Sigmoid colon (tissue), 4 donors: ENCODE measurements around the gene ADORA2B.

Source experiments
- EP300 ChIP-seq, 4 donors: sonication (generic); formaldehyde crosslinking; IDR thresholded peaks; one replicate each; pipeline ENCODE4 v1.6.1; 2017; ENCODE audit warnings: antibody characterized with exemption in 4 of 4
- POLR2AphosphoS5 ChIP-seq, 4 donors: sonication (generic); formaldehyde crosslinking; IDR thresholded peaks; one replicate each; pipeline ENCODE4 v1.6.1; 2017; ENCODE audit warnings: antibody characterized with exemption in 4 of 4

GRCh38 chr17:15931394-15931793 lies 13.5 kb upstream of the ADORA2B start:
- TF ChIP-seq POLR2AphosphoS5 (IDR thresholded peaks at IDR 0.05): no peak
- no peak for TF ChIP-seq EP300 (IDR thresholded peaks at IDR 0.05)
